Adrenal gland (tissue), 5 donors: ENCODE measurements around the gene PCARE.

Experiments
- CTCF ChIP-seq, 6 experiments: fragments of 450-650 bp in 4 of 6; fragments of 200-600 bp in 2 of 6; sonication (generic) in 1 of 6; IDR thresholded peaks; 1 replicate in 5 of 6; 2 replicates in 1 of 6; pipeline versions ENCODE4 v1.5.1 to v1.8.0; 2016 to 2021; ENCODE audit warnings: antibody characterized with exemption in 6 of 6, mild to moderate bottlenecking in 2 of 6, moderate library complexity in 1 of 6
- POLR2A ChIP-seq, 2 donors: fragments of 450-650 bp; IDR thresholded peaks; one replicate each; pipeline ENCODE4 v1.6.1; 2017; ENCODE audit warnings: antibody characterized with exemption in 2 of 2, mild to moderate bottlenecking in 2 of 2, moderate library complexity in 1 of 2
- donor health status: DM: no; HTN: no; CAD: no.

- TF ChIP-seq POLR2A (IDR thresholded peaks at IDR 0.05) (no peak), CTCF (IDR thresholded peaks at IDR 0.05) (no peak)
Measured at GRCh38 chr2:29106980-29107388, 32.7 kb upstream of the PCARE start.
